ENCODE measurements around the gene TFAP2D.

GRCh38 chr6:50681213-50681824 lies 32.0 kb upstream of the TFAP2D start:
- TF ChIP-seq, protein P1, sequence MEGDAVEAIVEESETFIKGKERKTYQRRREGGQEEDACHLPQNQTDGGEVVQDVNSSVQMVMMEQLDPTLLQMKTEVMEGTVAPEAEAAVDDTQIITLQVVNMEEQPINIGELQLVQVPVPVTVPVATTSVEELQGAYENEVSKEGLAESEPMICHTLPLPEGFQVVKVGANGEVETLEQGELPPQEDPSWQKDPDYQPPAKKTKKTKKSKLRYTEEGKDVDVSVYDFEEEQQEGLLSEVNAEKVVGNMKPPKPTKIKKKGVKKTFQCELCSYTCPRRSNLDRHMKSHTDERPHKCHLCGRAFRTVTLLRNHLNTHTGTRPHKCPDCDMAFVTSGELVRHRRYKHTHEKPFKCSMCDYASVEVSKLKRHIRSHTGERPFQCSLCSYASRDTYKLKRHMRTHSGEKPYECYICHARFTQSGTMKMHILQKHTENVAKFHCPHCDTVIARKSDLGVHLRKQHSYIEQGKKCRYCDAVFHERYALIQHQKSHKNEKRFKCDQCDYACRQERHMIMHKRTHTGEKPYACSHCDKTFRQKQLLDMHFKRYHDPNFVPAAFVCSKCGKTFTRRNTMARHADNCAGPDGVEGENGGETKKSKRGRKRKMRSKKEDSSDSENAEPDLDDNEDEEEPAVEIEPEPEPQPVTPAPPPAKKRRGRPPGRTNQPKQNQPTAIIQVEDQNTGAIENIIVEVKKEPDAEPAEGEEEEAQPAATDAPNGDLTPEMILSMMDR (IDR thresholded peaks at IDR 0.05 in 2 of 3, conservative IDR thresholded peaks at IDR 0.05 in 1 of 3; ENCODE audit: control insufficient read depth in 2 of 3, extremely low read depth in 1 of 3, insufficient read depth in 1 of 3, low read depth in 3 of 3, low read length in 3 of 3), result no peak
- TF ChIP-seq FOXM1 (IDR thresholded peaks at IDR 0.05; ENCODE audit: low read depth, low read length), result no peak
- no peak for TF ChIP-seq CREM (IDR thresholded peaks at IDR 0.05; ENCODE audit: low read depth)
- no peak for TF ChIP-seq ZBTB33 (IDR thresholded peaks at IDR 0.05)
- no peak for TF ChIP-seq ZBTB4 (CRISPR knock-in tag; IDR thresholded peaks at IDR 0.05)
- TF ChIP-seq POLR2A (IDR thresholded peaks at IDR 0.05; ENCODE audit: low read depth, low read length), result no peak
- TF ChIP-seq SRF (IDR thresholded peaks at IDR 0.05; ENCODE audit: low read depth in 2 of 2, low read length in 2 of 2), result no peak
- TF ChIP-seq SMC3 (IDR thresholded peaks at IDR 0.05; ENCODE audit: borderline replicate concordance, low read length), result no peak
- no peak for TF ChIP-seq ZBTB40 (IDR thresholded peaks at IDR 0.05; ENCODE audit: borderline replicate concordance)
- no peak for TF ChIP-seq ATF2 (IDR thresholded peaks at IDR 0.05; ENCODE audit: low read length)
- no peak for TF ChIP-seq CHD1 (IDR thresholded peaks at IDR 0.05; ENCODE audit: low read depth, low read length)
- TF ChIP-seq RFX5 (IDR thresholded peaks at IDR 0.05; ENCODE audit: low read depth, low read length), result no peak
- TF ChIP-seq ZBTB11 (CRISPR knock-in tag; IDR thresholded peaks at IDR 0.05), result no peak

All from GM12878 (cell line).